ENCODE results near the gene BMP4. TPM values are rescaled to one million over a fixed set of nuclear protein-coding genes. Genes with fewer than 3 reads are reported as not detected.

Gene BMP4
- polyA plus RNA-seq, 5 donors = 73.3 to 100 (median 87.8) TPM

DNA sequence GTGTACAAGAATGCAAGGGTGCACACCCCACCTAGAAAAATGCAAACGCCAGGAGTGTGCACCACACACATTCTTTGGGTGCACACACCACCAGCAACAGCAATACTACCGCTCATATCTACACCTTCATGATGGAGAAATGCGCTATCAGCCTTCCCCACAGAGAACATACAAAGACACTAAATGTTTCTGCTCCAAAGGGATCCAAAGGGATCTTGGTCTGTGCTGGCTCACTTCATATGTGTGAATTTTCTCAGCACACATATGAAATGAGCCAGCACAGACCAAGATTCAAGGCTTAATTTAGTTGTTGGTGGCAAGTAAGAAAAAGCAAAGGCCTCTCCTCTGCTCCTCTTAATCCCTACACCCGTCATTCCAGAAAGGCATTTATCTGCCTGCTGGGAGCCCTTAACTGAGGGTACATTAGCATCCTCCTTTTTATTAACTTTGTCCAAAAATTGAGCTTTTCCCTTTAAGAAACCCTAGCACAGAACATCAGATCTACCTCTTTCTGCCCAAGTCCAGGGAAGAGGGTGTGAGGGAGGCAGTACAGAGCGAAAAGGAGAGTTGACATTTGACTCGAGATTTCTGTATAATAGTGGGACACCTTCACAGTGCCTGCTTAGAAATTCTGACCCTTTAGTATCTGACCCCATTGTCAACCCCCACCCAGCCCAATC is 8.3 kb downstream of the BMP4 start:
- no peak for DNase-seq

DNA sequence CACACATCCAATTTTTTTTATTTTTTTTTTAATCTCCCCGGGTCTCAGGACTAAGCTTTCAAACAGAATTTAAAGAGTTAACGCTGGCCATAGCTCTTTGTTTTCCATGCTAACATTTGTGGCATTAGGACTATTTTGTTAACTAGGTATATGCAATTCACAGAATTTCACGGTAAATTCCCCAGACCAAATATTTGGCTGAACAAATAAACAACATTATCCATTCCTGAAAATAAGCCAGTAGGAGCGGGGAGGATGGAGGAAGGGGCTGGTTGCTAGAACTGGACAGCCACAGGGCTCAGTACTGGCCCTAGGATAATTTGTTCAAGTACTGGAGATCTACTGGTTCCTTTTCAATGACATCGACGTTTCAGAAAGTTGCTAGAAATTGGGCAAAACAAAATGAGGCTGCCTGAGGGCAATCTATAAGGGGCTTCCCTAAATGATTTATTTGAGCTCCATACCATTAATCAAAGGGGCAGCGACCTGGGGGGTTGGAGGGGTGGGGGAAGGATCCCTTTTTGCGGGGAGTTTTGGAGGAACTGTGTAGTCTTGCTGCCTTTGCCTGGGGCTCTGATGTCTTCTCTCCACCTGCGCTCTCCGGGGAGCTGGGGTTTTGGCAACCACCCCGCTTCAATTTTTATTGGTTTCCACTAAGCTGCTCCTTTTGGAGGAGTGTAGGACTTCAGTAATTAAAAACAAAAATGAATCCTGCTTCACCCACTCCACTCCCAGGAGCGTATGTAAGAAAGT is 9.0 kb downstream of the BMP4 start:
- no peak for DNase-seq

DNA sequence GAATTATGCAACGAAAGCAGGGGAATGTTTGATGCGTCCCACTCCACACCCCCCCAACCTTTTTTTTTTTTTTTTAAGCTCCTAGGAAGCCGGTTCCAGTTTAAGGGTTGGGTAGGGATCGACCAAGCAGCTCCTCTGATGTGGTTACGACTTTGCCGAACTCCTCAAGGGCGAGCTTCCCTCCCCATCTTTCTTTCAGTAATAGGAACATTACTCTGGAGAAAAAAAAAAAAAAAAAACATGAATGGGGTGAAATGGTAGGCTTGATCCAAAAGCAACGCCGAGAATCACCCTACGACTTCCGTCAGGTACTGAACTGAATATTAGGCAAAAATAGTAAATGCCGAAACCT is 9.6 kb downstream of the BMP4 start:
- DNase-seq = no peak

DNA sequence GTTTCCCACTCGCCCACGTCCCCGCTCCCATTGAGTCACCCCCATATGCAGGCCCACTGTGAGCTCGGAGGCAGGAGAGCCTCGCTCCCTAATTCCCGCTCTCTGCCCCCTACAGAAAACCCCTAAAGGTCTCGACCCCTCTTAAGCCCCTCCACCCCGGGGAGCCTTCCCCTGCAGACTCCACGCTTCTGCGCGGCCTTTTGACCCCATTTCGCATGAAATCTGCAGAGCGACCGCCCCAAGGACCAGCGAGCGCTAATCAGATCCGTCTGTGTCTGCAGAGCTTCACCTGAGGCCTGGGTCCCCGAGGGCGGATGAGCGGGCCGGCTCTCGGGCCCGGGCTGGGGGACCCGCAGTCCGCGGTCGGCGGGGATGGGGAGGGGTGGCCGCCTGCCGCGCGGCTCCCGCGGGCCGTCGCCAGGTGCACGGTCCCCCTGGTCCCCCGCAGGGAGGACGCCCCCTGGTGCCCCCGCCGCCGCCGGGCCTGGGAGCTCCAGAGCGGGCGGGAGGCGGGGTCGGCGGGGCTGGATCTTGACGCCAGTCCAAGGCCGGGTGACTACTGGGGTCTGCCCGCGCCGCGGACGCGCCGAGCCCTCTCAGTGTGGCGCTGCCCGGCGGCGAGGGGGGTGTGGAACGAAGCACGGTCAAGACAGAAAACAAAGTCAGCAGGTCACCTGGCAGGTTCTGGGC is 10.1 kb downstream of the BMP4 start:
- DNase-seq = no peak

DNA sequence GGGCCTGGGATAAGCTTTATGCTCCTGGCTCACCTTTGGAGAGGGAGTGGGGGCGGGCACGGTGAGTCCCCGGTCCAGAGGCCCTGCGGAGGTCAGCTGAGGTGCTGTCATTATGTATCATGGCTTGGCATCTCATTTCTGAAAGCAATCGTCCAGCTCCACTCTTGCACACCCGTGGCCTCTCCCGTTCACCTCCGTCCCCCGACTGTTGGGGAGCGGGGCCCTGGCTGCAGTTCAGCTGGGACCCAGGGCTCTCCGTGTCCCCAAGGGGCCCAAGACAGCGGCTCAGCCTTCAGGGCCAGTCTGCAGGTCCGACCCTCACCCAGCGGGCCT is 10.6 kb downstream of the BMP4 start:
- no peak for DNase-seq

DNA sequence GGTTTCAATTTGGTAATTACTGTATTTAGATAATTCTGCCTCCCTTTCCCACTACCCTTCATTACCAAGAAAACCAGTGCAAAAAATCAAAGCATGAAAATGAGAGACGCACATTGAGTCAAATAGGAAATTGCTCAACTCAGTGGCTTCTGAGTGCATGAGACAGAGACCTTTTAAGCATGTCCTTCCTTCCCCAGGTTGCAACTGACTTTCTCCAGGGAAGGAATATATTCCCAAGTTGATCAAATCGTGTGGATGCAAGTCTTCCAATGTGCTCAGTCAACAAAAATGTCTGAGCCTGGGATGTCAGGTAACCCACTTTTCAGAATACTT is 12.9 kb downstream of the BMP4 start:
- no peak for DNase-seq

DNA sequence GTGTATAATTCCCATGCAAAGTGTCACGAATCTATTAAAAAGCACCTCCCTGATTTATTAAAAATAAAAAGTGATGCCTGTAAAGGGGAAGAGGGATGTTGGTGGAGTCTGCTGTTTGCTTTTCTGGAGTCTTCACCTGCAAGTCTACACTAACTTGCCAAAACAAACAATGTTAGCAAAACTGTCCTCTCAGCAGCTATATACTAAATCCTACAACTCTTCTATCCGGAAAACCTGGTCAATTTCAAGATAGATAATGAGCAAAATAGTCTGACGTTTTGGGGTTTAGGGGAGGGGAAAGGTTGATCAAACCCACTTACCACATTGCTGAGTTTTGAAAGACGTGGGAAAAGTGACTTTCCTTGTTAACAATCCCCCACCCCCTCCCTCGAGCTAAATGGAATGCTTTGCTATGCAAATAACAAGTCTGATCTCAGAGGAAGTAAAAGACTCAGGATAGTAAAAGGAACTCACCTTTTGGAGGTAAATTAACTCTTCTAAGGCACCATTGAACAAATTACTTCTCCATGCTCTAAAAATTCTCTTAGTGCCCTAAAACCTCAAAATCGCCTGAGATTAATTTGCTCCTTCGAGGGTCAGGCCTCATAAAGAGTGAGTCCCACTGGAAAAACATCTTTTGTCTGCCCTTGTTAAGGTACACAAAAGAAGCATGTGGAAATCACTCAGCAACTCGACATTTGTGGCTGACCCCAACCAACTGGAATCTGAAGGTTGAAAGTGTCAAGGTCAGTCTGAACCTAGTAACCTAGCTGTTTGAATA is 13.5 kb downstream of the BMP4 start:
- no peak for DNase-seq

DNA sequence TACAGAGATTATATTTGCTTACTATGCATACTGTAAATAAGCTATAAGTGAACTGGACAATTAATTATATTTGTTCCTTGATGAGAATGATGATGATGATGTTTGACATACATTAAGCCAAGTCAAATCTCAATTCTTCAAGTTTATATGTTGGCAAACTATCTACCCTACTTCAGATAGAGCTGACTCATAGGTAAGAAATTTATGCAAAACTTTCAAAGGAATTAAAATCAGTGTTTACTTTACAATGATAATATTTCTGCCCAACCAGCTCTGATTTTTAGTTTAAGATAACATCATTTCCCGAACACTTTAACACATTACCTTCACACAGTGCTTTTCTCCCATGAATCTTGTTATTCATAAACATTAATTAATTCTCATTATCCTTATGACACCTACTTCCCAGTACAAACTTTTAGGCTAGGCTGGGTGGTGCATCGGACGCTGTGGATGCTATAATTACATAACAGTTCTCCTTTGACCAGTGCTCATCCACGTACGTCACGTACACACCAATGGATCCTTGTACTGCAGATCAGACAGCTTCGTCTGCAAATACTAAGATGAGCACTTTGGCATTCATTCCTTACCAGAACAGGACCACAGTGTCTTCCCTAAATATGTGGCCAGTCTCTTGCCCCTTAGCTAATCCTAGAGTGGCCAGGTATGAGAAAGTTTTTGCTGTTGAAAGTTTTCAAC is 18.3 kb downstream of the BMP4 start:
- no peak for DNase-seq

DNA sequence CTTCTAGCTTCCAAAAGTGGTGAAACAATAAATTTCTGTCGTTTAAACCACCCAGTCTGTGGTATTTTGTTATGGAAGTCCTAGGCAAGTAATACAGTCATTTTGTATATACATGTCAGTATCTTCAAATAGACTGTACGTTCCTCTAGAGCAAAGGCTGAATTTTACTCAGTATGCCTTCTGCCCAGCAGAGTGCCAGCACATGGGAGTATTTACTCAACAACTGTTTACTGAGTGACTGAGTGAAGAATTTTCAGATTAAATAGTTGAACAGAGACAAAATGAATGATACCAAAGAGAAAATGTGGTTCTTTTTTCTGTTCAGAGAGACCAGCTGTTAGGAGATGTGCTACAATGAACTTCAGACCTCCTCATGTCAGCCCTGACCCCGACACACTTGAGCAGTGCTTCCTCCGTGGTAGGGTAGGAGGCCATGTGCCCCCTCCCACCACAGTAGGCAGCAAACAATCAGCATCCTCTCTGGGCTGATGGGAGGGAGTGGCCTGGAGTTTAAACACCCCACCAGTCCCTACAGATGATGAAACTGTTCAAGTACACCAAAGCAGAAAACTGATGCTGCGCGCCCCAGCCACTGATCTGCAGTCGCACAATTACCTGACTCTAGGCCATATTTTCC is 21.7 kb downstream of the BMP4 start:
- no peak for DNase-seq

DNA sequence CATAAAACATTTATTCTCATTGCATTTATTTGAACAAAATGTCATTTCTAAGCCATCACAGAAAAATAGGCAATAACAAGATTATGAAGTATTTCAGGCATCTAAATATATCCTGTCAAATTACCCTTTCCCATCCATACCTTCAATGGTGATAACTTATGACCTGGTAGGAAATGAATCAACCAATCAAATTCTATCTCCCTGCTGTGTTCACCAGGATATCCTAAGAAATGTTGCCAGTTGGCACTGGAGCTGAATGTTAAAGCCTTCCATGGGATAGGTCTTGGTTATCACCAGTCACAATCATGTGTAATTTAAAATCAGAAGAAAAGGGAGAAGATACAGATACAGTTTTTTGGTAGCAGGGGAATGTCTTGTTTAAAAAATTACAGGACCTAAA is 23.7 kb downstream of the BMP4 start:
- DNase-seq = no peak

DNA sequence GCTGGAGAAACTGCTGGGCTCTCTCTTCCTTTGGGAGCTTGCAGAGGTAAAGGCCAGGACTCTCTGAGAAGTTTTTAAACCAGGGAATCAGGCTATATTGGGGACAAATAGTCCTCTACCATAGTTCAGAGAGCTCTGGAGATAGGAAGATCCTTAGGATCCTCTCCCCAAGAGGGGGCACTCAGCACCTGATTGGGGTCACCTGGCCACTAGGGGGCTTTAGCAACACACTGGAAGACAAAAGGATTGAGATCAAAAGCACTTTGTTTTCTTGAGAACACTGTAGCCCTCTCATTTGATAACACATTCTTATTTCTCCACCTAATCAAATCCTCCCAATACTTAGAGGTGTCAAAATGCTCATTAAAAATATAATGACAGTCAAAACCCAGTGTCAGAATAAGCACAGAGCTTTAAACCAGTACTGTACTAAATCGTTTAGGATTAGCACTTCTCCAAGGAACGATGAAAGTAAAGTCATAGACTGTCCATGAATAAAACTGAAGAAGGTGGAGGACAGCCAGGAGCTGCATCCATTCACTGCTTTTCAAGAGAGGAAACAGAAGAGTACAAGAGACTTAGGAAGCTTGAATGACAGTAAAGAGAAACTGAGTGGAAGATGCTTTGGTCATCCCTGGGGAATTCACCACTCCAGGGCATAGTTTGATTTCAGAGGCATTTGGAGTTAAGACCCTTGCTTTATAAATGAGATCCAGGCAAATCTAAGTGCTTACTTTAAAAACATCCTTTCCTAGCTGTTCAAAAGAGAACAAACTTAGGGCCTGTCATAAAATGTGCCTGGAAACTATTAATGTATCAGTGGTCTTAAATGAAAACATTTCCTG is 26.5 kb downstream of the BMP4 start:
- DNase-seq = no peak

DNA sequence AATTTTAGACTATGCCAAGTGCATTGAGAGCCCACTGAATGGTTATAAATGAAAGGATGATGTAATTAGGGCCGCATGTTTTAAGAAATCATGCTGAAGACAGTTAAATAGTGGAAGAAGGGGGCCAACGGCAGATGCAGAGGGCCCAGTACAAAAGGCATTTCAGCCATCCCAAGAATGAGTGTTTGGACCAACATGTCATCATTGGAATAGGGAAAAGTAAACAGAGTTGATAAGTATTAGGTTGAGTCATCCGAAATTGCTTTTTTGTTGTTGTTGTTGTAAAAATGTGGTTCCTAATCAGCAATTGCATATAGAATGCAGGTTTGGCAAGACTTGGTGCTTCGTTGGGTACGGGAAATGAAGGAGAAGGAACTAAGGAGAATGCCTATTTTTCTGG is 29.5 kb downstream of the BMP4 start:
- no peak for DNase-seq

DNA sequence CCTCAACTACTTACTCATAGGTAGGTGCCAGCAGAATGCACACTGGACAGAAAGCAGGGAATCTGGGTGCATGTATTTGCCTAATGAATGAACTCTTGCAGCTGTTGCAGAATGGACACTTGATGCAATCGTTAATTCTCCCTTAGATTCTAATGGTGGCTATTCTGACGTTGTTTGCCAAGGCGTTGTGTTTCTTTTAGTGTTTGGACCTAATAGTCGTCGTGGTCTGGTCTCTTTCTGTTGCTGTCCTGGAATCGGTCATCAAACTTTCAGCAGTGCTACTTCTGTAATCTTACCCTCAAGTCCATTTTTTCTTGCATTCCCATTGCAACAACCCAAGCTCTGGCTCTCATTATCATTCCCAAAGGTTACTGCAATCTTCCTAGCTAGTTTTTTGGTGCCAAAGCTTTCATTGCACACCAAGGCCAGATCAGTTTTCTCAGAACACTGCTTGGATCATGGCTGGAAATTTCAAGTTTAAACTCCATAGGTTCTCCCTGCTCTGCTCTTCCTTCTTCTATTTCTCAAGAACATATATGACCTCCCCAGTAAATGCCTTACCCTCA is 31.3 kb downstream of the BMP4 start:
- DNase-seq = no peak

DNA sequence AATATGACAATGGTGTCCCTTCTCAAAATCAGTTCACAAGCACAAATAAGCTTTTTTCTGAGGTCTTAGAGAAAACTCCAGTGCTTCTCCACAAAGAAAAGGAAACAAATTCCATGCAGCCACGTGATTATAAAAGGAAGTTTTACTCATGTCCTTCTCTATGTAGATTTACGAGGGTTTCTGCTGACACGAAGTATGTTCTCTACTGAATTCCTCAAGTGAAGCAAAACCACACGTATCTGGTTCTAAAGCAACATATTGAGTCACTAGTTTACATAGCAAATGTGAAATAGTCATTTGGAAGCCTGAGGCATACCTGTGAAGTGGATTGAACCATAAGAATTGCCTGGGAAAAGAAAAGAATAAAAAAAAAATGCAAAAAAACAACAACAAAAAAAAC is 31.9 kb downstream of the BMP4 start:
- DNase-seq = no peak

DNA sequence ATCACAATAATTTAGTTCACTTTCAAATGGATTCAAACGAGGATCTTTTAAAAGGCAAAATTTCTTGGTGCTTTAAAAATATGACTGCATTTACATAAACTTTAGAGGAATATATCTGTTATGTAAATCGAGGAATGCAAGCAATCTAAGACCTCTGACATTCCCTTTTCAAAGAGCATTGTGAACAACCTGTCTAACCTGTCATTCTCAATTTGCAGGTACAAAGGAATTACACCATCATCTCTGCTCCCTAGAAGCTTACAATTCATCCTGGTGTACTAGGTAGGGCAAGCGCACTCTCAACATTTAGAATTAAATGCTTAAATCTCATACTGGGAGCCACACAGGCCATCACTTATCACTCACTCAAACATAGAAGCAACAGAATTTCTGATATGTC is 35.6 kb downstream of the BMP4 start:
- no peak for DNase-seq

DNA sequence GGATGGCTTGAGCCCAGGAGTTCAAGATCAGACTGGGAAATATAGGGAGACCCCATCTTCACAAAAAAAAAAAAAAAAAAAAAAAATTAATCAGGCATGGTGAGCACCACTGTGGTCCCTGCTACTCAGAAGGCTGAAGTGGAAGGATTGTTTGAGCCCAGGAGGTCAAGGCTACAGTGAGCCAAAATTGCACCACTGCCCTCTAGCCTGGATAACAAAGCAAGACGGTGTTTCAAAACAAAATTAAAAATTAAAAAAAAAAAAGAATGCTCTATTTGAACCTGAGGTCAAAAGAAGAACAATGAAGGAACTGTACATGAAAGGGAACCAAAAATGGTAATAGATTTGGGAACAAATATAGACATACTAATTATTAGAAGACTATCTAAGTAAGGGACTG is 40.4 kb downstream of the BMP4 start:
- DNase-seq = no peak

DNA sequence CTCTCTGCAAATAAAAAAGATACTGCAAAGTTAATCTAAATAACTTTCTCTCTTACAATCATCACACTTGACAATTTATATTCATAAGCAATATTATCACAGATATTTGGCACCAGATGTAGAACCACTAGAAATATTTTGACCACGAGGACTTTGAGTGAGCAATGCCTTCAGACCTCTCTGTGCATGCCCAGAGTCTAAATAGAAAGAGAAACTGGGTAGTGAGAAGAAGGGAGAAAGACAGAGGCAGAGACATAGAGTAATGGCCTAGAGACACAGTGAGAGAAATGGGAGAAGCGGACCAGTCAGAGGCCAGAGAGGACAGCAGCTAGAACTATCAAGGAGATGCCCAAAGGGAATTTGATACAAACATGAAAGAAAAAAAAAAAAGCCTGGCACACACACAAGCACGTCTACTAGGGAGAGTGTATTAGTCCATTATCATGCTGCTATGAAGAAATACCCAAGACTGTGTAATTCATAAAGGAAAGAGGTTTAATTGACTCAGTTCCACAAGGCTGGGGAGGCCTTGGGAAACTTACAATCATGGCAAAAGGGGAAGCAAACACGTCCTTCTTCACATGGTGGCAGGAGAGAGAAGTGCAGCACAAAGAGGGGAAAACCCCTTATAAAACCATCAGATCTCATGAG is 41.1 kb downstream of the BMP4 start:
- no peak for DNase-seq

DNA sequence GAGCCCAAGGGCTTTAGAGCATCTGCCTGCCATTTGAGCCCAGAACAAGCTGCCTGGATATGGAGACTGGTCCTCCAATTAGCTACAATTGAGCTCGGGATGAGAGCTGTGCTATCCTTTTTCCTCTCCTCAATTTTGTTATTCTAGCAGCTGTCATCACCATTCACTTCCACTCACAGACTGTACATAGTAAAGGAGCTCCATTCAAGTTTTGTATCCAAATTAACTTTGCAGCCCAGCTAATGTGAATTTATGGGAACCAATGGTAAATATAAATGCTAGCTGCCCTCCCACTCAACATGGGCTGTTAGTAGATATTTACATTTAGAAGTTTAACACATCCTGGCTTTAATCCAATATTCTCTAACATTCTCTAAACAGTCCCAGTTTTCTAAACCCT is 44.6 kb downstream of the BMP4 start:
- no peak for DNase-seq

DNA sequence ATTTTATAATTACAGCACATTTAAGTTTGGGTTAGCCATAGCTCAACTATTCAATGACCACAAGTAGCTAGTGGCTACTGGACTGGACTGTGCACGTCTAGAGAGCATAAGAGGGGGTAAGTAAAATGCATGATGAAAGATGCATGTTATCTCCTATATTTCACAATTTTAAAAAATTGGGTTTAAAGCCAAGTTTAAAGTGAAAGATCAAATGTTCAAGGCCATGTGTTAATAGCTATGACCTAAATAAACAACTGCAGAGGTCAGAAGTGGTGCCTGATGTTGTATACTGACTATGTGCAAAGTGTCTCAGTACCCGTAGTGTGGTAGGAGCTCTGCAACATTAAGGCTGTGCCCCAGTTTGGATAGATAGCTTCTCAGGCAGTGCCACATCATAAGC is 48.2 kb downstream of the BMP4 start:
- no peak for DNase-seq

DNA sequence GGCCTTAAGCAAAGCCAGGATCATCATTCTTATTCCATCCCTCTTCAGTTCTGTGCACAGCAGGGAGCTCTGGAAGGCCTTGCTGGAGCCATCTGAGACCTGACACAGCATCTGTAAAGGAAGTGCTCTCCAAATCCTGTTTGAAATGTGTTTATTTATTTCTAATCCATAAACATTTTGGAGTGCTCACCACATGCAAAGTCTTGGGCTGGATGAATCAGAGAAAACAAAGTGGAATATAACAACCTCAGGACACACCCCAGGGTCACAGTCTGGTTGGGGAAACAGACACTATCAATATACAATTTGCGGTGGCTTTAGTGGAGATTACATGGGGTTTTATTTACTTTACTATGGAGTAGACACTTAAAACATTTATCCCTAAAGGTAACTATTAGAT is 54.3 kb downstream of the BMP4 start:
- DNase-seq = no peak

Measured in right lung (tissue), 5 donors.